Ascending aorta (tissue), 2 donors: ENCODE measurements around the gene OVOL1. TPM values are rescaled to one million over a fixed set of nuclear protein-coding genes. Genes with fewer than 3 reads are reported as not detected.

Source experiments
- DNase-seq, 2 donors: peaks; one replicate each; pipeline ENCODE4 v3.0.0-alpha.2; 2019; ENCODE audit warnings: low spot score in 2 of 2
- H3K27ac ChIP-seq, 2 donors: fragments of 200-600 bp; sonication (generic); one replicate each; pipeline ENCODE4 v1.5.1; 2016 to 2017; ENCODE audit warnings: mild to moderate bottlenecking in 1 of 2
- H3K27me3 ChIP-seq: fragments of 200-600 bp; sonication (generic); one replicate; pipeline ENCODE4 v1.5.1; 2017
- H3K36me3 ChIP-seq, 2 donors: fragments of 200-600 bp; sonication (generic); one replicate each; pipeline ENCODE4 v1.5.1; 2016
- H3K4me1 ChIP-seq, 2 donors: fragments of 200-600 bp; sonication (generic); one replicate each; pipeline ENCODE4 v1.5.1; 2016 to 2017; ENCODE audit warnings: mild to moderate bottlenecking in 1 of 2
- H3K4me3 ChIP-seq, 2 donors: fragments of 200-600 bp; sonication (generic); one replicate each; pipeline ENCODE4 v1.5.1; 2016 to 2017; ENCODE audit warnings: mild to moderate bottlenecking in 1 of 2
- H3K9me3 ChIP-seq, 2 donors: fragments of 200-600 bp; sonication (generic); one replicate each; pipeline ENCODE4 v1.5.1; 2016
- CTCF ChIP-seq, 3 experiments: fragments of 200-600 bp in 2 of 3; fragments of 450-650 bp in 1 of 3; sonication (generic) in 2 of 3; IDR thresholded peaks; one replicate each; pipeline ENCODE4 v1.5.1; 2016 to 2019; ENCODE audit warnings: antibody characterized with exemption in 3 of 3, mild to moderate bottlenecking in 1 of 3, moderate library complexity in 1 of 3
- intact Hi-C: fragments of 100-400 bp; cut with DNase I; formaldehyde crosslinking; loops from one replicate; pipeline ENCODE4 v1.15.1; 2023
- total RNA-seq: library from RNA; depleted of rRNA; stranded (reverse); fragments of >200 nt; gene quantifications from one replicate; pipeline ENCODE4 v1.1.0, GENCODE V29; 2016

Gene OVOL1
- total RNA-seq, 1 donor from 2014 or later: not detected

- Histone ChIP-seq H3K27me3 (no peaks in the 10 kb centered on the region), H3K27ac (no peak overlapping the region), H3K9me3 (no peaks in the 10 kb centered on the region), H3K36me3 (peaks cover 17 to 31% of the 10 kb centered on the region in 2 donors), H3K4me1 (peaks cover 2 to 9% of the 10 kb centered on the region in 2 donors), H3K4me3 (no peak overlapping the region)
- TF ChIP-seq CTCF (IDR thresholded peaks at IDR 0.05): no peak
- DNase-seq: peak in 1 of 2 donors; percentile 60
- intact Hi-C loops: loop anchor here (2.0 kb wide), 1 partner anchor 38 kb away; no protein-coding TSS in a partner anchor
Measured at GRCh38 chr11:65778431-65778900, 8.4 kb upstream of the OVOL1 start.

GRCh38 chr11:65778901-65779668 lies 7.8 kb upstream of the OVOL1 start:
- H3K4me1 ChIP-seq: peaks cover 2 to 9% of the 10 kb centered on the region in 2 donors
- no peak overlapping the region for H3K27ac ChIP-seq
- intact Hi-C loops: loop anchor here (2.0 kb wide), 1 partner anchor 38 kb away; no protein-coding TSS in a partner anchor
- H3K36me3 ChIP-seq: peaks cover 17 to 31% of the 10 kb centered on the region in 2 donors
- H3K4me3 ChIP-seq: peak overlapping the region; percentile 75 to 94
- no peaks in the 10 kb centered on the region for H3K27me3 ChIP-seq
- H3K9me3 ChIP-seq: no peaks in the 10 kb centered on the region
- TF ChIP-seq CTCF (IDR thresholded peaks at IDR 0.05): no peak
- peak in 1 of 2 donors; percentile 63 for DNase-seq

- H3K27ac ChIP-seq: no peak overlapping the region
- H3K4me1 ChIP-seq: peaks cover 2 to 9% of the 10 kb centered on the region in 2 donors
- intact Hi-C loops: loop anchor here (2.0 kb wide), 1 partner anchor 37 kb away; no protein-coding TSS in a partner anchor
- H3K36me3 ChIP-seq: peaks cover 17 to 31% of the 10 kb centered on the region in 2 donors
- TF ChIP-seq CTCF (IDR thresholded peaks at IDR 0.05): no peak
- H3K9me3 ChIP-seq: no peaks in the 10 kb centered on the region
- peak overlapping the region; percentile 75 to 94 for H3K4me3 ChIP-seq
- no peaks in the 10 kb centered on the region for H3K27me3 ChIP-seq
- no peak for DNase-seq
Measured at GRCh38 chr11:65779669-65779918, 7.3 kb upstream of the OVOL1 start.

- Histone ChIP-seq H3K4me1 (peaks cover 2 to 9% of the 10 kb centered on the region in 2 donors), H3K36me3 (peaks cover 17 to 31% of the 10 kb centered on the region in 2 donors), H3K4me3 (peak overlapping the region; percentile 75 to 94), H3K27ac (peak overlapping the region; percentile 66 to 76), H3K9me3 (no peaks in the 10 kb centered on the region), H3K27me3 (no peaks in the 10 kb centered on the region)
- TF ChIP-seq CTCF (IDR thresholded peaks at IDR 0.05): peak; percentile 91 to 98 (median 95)
- DNase-seq: peak in 1 of 2 donors; percentile 84
- intact Hi-C loops: loop anchor here (2.0 kb wide), 1 partner anchor 37 kb away; no protein-coding TSS in a partner anchor
Measured at GRCh38 chr11:65779919-65780769, 6.7 kb upstream of the OVOL1 start.

GRCh38 chr11:65780770-65781151 lies 6.1 kb upstream of the OVOL1 start, which contains the start of gene AP5B1:
TSS of gene AP5B1 (minus strand) at chr11:65780976. CDS start at chr11:65780591, 385 bp downstream.
- intact Hi-C loops: no loop called here
- DNase-seq: peak in 1 of 2 donors; percentile 80
- H3K36me3 ChIP-seq: peaks cover 17 to 31% of the 10 kb centered on the region in 2 donors
- no peak for TF ChIP-seq CTCF (IDR thresholded peaks at IDR 0.05)
- H3K27ac ChIP-seq: peak within 1 kb of the TSS; percentile 66 to 76
- no peaks in the 10 kb centered on the region for H3K9me3 ChIP-seq
- peaks cover 2 to 9% of the 10 kb centered on the region in 2 donors for H3K4me1 ChIP-seq
- no peaks in the 10 kb centered on the region for H3K27me3 ChIP-seq
- peak within 1 kb of the TSS; percentile 75 to 94 for H3K4me3 ChIP-seq
